Measurements from ENCODE around the gene SETD7. TPM values are rescaled to one million over a fixed set of nuclear protein-coding genes. Genes with fewer than 3 reads are reported as not detected.

The SETD7 gene
- total and polyA plus RNA-seq, 2 experiments from 2014 or later, result 1.1 to 4.2 TPM

GRCh38 chr4:139599594-139600374 lies 43.8 kb upstream of the SETD7 start (continued):
- TF ChIP-seq ZNF462 (CRISPR knock-in tag; IDR thresholded peaks at IDR 0.05), result no peak
- TF ChIP-seq REST (IDR thresholded peaks at IDR 0.05; ENCODE audit: unreplicated experiment), result no peak

- no peak overlapping the region for H3K27ac ChIP-seq (ENCODE audit: low read depth)
- Mint-ChIP-seq H3K27me3 (ENCODE audit: insufficient read depth, low read depth, poor library complexity) (peaks cover 9% of the 10 kb centered on the region), H3K4me3 (no peak overlapping the region), H3K27ac (no peak overlapping the region), H3K9me3 (no peaks in the 10 kb centered on the region), H3K4me1 (no peaks in the 10 kb centered on the region), H3K36me3 (ENCODE audit: low read depth) (no peaks in the 10 kb centered on the region)
- no peak overlapping the region for H3K4me3 ChIP-seq
- no peaks in the 10 kb centered on the region for H3K79me2 ChIP-seq (replicated peaks; ENCODE audit: insufficient read depth)
- H3K4me2 ChIP-seq, result no peak overlapping the region
- DNase-seq (ENCODE audit: low spot score), result no peak
- no peaks in the 10 kb centered on the region for H3K9me2 ChIP-seq (ENCODE audit: insufficient read depth)
- TF ChIP-seq REST (IDR thresholded peaks at IDR 0.05; ENCODE audit: unreplicated experiment) (no peak), EZH2phosphoT487 (IDR thresholded peaks at IDR 0.05; ENCODE audit: unreplicated experiment) (no peak), JUNB (IDR thresholded peaks at IDR 0.05; ENCODE audit: unreplicated experiment) (no peak), ZNF331 (CRISPR knock-in tag; IDR thresholded peaks at IDR 0.05; ENCODE audit: low read depth) (no peak), CREB1 (CRISPR knock-in tag; IDR thresholded peaks at IDR 0.05; ENCODE audit: low read depth) (no peak), POLR2AphosphoS5 (IDR thresholded peaks at IDR 0.05; ENCODE audit: low read depth) (no peak)
- H2AFZ ChIP-seq, result no peak overlapping the region
- no peaks in the 10 kb centered on the region for H3K4me1 ChIP-seq (ENCODE audit: insufficient read depth)
- H4K20me1 ChIP-seq (replicated peaks; ENCODE audit: insufficient read depth), result no peaks in the 10 kb centered on the region
- H3K27me3 ChIP-seq (ENCODE audit: insufficient read depth), result no peaks in the 10 kb centered on the region
- no peaks in the 10 kb centered on the region for H3F3A ChIP-seq (replicated peaks; ENCODE audit: low read depth)
- H3K36me3 ChIP-seq (ENCODE audit: insufficient read depth), result no peaks in the 10 kb centered on the region
- no peak for ATAC-seq
Measured at GRCh38 chr4:139599076-139599475, 43.1 kb upstream of the SETD7 start.
